AG20443 (cell line): ENCODE results near the gene CLDN5.
"Not testable (repeated sequence)": the region's sequence is repeated elsewhere in the genome, so short reads cannot be mapped to it uniquely, and the experiment has no call there.

Experiments
- DNase-seq: peaks from one replicate; pipeline ENCODE4 v3.0.0; 2012; ENCODE audit warnings: low spot score, mixed read lengths

The CLDN5 gene

DNA sequence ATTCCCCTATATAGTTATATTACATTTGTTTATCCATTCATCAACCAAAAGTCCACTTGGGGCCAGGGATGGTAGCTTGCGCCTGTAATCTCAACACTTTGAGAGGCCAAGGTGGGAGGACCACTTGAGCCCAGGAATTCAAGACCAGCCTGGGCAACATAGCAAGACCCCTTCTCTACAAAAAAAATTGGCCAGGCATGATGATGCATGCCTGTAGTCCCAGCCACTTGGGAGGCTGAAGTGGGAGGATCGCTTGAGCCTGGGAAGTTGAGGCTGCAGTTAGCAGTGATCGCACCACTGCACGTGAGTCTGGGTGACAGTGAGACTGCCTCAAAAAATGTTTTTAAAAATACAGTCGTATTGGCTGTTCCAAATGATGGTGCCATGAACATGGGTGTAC, 24.2 kb upstream of the CLDN5 start:
- not testable (repeated sequence) for DNase-seq

DNA sequence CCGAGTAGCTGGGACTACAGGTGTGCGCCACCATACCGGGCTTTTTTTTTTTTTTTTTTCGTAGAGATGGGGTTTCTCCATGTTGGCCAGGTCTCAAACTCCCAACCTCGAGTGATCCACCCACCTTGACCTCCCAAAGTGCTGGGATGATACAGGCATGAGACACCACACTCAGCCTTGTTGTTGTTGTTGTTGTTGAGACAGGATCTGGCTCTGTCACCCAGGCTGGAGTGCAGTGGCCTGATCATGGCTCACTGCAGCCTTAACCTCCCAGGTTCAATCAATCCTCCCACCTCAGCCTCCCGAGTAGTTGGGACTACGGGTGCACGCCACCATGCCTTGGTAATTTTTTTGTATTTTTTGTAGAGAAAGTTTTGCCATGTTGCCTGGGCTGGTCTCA, 23.4 kb upstream of the CLDN5 start:
- DNase-seq, result no peak

DNA sequence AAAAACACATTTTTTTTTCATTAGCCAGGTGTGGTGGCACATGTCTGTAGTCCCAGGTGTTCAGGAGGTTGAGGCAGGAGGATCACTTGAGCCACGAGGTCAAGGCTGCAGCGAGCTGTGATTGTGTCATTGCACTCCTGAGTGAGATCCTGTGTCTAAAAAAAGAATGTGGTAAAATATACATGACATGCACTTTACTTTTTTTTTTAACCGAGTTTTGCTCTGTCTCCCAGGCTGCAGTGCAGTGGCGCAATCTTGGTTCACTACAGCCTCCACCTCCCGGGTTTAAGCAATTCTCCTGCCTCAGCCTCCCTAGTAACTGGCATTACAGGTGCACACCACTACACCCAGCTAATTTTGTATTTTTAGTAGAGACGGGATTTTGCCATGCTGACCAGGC, 22.5 kb upstream of the CLDN5 start:
- DNase-seq, result no peak

DNA sequence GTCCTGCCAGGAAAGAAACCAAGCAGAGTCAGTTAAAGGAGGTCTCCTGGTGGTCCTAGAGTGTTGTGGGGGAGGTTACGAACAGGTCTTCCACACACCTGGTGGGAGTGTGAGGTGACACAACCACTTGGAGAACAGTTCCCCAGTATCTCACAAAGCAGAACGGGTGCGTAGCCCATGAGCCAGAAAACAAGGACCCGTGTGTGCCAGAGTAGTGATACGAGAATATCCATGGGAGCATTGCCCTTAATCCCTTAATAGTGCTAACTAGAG, 21.7 kb upstream of the CLDN5 start:
- no peak for DNase-seq

DNA sequence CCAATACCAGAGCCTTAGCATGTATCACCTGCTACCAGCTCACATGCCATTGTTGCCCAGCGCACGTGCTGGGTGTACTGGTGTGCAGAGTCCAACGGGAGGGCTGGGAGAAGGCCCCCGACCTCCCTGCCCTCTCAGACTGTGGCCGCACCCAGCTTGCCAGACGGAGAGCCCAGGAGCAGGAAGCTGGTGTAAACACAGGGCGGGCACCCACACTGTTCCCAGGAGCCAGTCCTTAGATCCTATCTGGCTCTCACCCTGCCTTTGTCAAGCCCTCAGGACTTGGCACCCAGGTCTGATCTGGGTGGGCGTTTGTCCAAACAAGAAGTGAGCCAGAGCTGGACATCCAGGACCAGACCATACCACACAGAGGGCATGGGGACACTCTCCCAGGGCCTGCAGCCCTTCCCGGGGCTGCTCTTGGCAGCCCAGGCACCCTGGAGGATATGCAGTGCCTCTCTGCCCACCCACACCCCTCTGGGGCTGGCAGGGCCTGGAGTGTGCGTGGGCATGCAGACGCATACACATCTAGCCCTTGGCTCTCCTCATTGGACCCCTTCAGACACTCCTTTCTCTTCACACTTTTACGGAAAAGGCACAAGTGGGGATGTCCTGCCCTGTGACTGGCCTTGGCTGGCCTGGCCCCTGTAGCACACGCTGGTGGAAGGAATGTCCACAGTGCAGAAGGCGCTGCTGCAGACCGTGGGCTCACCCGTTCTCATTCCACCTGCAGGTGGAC, 19.9 kb upstream of the CLDN5 start:
- DNase-seq, result peak; percentile 5

DNA sequence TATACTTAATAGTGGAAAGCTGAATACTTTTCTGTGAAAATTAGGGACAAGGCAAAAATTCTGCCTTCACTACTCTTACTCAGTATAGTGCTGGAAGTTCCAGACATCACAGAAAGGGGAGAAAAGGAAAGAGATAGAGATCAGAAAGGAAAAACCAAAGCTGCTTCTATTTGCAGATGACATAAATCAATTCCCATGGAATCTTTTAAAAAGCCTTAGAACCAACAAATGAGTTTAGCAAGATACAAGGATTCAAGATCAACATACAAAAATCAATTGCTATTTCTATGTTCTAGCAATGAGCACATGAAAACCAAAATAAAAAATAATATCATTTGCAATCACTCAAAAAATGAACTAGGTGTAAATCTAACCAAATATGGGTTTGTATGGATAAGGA, 16.2 kb upstream of the CLDN5 start:
- DNase-seq, result no peak

DNA sequence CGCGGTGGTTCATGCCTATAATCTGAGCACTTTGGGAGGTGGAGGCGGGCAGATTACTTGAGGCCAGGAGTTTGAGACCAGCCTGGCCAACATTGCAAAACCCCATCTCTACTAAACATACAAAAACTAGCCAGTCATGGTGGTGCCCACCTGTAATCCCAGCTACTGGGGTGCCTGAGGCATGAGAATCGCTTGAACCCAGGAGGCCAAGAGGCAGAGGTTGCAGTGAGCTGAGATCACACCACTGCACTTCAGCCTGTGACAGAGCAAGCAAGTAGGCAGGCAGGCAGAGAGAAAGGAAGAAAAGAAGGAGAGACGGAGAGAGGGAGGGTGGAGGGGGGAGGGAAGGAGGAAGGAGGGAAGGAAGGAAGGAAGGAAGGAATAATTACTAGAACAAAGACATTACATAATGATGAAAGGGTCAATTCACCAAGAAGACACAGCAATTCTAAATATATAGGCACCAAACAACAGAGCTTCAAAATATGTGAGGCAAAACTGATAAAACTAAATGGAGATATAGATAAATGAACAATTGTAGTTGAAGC, 13.8 kb upstream of the CLDN5 start:
- DNase-seq, result no peak

DNA sequence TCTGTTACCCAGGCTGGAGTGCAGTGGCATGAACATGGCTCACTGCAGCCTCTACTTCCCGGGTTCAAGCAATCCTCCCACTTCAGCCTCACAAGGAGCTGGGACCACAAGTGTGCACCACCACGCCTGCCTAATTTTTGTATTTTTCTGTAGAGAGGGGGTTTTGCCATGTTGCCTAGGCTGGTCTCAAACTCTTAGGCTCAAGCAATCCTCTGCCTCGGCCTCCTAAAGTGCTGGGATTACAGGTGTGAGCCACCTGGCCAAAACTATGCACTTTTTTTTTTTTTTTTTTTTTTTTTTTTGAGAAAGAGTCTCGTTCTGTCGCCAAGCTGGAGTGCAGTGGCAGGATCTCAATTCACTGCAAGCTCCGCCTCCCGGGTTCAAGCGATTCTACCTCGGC, 12.4 kb upstream of the CLDN5 start:
- no peak for DNase-seq

DNA sequence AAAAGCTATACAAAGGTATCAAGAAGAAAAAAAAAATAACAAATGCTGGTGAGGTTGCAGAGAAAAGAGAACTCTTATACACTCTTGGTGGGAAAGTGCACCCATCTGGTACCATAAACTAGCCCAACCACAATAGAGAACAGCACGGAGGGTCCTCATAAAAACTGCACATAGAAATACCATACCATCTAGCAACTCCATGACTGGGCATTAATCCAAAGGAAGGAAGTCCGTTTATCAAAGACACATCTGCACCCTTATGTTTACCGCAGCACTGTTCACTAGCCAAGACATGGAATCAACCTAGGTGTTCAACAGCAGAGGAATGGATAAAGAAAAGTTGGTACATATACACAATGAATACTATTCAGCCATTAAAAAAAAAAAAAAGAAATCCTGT, 10.8 kb upstream of the CLDN5 start:
- no peak for DNase-seq

DNA sequence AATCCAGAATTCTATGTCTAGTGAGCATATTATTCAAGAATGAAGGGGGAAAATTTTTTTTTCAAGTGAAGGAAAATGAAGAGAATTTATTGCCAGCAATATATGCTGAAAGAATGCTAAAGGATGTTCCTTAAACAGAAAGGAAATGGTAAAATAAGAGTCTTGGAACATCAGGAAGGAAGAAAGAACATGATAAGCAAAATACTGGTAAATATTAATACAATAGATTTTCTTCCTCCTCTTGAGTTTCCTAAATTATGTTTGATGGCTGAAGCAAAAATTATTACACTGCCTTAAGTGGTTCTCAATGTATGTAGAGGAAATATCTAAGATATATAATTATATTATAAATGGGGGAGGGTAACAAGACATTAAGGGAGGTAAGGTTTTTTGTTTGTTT, 9.6 kb upstream of the CLDN5 start:
- DNase-seq, result no peak

DNA sequence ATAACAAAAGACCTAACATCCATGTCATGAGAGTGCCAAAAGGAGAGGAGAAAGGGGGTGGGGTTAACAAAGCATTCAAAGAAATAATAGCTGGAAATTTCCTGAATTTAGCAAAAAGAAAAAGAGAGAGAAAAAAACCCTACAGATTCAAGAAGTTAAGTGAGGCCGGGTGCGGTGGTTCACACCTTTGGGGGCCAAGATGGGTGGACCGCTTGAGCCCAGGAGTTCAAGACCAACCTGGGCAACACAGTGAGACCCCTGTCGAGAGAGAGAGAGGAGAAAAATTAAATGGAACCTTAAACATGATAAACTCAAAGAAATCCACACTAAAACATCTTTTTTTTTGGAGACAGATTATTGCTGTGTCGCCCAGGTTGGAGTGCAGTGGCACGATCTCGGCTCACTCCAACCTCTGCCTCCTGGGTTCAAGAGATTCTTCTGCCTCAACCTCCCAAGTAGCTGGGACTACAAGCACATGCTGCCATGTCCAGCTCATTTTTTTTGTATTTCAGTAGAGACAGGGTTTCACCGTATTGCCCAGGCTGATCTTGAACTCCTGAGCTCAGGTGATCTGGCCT, 8.9 kb upstream of the CLDN5 start:
- no peak for DNase-seq

DNA sequence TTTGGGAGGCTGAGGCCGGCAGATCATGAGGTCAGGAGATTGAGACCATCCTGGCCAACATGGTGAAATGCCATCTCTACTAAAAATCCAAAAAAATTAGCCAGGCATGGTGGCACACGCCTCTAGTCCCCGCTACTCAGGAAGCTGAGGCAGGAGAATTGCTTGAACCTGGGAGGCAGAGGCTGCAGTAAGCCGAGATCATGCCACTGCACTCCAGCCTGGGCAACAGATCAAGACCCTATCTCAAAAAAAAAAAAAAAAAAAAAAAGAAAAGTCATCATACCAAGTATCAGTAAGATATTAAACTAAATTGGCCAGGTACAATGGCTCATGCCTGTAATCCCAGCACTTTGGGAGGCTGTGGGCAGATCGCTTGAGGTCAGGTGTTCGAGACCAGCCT, 7.1 kb upstream of the CLDN5 start:
- not testable (repeated sequence) for DNase-seq

DNA sequence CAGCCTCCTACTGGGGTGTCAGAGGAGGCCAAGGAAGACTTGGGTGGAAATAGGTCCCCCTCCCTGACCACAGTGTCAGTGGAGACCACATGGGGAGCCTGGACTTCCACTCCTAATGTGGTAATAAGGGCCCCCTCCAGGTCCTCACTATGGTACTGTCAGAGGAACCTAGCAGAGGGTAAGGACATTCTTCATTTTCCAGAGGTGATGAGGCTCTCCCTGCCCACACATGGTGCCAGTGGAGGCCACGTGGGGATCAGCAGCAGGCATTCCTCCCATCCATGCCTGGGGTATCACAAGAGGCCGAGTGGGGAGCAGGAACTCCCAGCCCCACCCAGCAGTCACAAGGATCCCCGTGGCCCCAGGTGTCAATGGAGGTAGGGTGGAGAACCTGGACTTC, 6.5 kb upstream of the CLDN5 start:
- DNase-seq, result no peak

DNA sequence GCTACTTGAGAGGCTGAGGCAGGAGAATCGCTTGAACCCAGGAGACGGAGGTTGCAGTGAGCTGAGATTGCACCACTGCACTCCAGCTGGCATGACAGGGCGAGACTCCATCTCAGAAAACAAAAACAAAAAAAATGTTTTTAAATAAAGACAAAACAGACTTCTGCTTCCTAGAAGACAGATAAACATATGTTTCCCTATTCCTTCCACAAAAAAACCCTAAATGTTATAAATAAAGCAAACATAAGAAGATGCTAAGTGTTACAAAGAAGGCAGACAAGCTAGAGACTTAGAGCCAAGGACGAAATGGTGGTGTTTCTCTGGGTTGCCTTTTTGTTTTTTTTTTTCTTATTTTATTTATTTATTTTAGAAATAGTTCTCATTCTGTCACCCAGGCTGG, 5.6 kb upstream of the CLDN5 start:
- no peak for DNase-seq

DNA sequence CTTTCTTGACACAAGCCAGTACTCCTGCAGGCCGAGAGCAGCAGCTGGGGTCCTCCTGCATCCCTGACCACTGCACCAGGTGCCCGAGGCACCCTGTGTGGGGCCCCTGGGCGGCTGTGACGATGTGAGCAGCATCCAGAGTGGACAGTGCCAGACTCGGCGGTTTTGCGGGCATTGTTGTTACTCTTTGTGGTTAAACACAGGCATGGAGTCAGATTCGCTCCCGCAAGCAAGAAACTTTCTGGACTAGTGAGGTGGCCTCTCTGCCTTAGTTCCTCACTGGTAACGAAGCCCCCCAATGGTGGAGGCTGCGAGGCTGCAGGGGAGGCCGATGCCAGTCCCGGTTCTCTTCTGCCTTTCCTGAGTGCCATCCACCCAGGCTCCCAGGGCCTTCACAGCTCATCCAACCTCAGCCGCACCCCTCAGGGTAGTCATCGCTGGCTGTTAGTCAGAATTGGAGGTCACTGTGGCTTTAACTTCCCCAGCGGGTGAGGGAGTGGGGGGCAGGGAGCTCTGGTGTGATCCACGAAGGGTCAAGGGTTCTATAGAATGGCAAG, 3.7 kb upstream of the CLDN5 start:
- peak; percentile 60 for DNase-seq

DNA sequence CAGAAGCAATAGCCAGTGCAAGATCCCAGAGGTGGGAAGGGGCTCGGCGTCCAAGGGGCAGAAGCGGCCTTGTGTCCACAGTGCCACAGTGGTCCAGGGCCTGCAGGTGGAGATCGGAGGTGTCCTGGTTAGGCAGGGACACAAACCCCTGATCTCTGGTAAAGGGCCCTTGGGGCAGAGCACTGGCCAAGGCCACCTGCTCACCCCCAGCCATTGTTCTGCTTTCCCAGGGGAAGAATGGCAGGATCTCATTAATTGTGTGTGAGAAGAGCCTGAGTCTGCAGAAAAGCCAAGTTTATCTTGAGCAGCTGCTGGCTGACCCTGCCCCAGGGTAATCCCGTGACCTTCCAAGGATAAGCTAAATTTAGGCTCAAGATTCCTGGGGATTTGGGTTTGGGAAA, 3.1 kb upstream of the CLDN5 start:
- DNase-seq, result peak; percentile 4

DNA sequence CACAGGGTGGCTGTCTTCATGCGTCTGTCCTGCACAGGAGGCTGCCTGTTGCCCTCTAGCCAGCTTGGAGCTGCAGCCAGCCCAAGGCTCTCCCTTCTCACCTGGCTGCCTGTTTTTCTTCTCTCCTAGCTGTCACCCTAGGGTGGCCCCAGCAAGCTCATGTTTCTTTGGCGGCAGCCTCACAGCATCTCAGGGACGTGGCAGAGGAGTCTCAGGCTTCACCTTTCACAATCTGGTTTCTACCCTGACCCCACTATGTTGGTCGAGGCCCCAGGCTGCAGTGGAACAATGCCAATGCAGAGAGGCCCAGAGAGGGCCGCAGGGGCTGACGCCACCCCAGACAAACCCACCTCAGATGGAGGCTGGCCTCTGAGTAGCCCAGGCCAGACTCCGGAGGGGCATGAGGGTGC, 2.5 kb upstream of the CLDN5 start:
- DNase-seq, result peak; percentile 6

DNA sequence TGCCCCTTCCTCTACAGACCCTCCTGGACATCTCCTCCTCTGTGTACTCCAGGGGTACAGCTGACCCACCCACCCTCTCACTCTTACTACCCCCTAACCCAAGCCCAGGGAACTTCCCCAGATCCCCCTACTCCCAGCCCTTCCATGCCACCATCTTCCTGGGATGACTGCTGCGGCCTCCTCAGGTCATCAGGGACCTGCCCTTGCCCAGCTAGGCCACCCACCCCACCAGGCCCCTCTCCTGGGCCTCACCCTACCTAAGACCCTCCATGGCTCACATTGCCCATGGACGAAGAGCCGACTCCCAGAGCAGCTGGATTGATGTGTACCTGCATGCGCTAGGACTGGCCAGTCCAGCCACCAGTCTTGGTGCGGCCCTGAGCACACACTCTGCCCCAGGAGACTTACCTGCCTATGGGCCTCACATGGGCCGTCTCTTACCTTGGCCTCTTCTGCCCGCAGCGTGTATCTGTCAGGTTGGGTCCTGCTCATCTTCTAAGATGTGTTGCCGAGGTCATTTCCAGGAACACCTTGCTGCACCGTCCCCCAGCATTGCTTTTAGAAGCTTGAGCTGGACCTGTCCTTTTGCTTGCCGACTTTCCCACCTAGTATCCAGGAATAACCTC, 2.0 kb upstream of the CLDN5 start:
- peak; percentile 6 for DNase-seq

DNA sequence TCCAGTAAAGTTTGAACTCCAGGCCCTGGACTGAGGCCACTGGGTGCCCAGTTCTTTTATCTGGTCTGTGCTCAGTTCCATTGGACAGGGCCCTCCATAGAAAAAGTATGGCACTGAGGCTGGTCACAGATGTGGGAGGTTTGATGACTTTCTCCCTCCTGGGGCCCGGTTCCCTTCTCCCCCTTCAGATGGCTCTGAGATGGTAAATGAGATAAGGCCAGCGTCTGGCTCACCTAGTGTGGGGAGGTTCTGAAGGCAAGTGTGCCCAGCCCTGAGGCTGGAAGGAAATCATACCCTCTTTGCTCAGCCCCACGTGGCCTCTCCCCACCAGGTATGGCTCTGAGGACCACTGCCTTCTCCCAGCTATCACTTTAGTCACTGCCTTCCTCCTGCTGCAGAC, 1.5 kb upstream of the CLDN5 start:
- DNase-seq, result peak; percentile 9

DNA sequence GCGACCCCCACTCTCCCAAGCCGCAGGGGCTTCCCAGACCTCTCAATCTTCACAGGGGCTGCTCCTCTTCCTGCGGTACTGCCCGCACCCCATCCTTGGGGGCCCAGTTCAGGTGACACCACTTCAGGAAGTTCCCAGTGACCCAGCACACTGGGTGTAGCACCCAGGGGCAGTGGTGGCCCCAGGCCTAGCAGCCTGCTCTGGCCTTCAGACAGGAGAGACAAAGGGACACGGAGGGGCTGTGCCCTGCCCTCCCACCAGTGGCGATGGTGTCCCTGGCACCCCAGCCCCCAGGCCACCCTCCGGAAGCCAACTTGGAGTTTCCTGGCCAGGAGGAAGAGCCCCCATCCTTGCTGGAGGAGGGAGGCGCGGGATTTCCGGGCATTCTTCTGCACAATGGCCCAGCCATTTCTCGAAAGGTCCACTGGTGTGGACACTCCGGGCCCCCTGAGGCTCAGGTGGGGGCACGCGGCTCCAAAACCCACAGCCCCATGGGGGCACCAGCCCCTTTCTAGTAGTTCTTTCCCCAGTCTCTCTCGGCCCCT, 978 bp upstream of the CLDN5 start:
- DNase-seq, result peak; percentile 9

DNA sequence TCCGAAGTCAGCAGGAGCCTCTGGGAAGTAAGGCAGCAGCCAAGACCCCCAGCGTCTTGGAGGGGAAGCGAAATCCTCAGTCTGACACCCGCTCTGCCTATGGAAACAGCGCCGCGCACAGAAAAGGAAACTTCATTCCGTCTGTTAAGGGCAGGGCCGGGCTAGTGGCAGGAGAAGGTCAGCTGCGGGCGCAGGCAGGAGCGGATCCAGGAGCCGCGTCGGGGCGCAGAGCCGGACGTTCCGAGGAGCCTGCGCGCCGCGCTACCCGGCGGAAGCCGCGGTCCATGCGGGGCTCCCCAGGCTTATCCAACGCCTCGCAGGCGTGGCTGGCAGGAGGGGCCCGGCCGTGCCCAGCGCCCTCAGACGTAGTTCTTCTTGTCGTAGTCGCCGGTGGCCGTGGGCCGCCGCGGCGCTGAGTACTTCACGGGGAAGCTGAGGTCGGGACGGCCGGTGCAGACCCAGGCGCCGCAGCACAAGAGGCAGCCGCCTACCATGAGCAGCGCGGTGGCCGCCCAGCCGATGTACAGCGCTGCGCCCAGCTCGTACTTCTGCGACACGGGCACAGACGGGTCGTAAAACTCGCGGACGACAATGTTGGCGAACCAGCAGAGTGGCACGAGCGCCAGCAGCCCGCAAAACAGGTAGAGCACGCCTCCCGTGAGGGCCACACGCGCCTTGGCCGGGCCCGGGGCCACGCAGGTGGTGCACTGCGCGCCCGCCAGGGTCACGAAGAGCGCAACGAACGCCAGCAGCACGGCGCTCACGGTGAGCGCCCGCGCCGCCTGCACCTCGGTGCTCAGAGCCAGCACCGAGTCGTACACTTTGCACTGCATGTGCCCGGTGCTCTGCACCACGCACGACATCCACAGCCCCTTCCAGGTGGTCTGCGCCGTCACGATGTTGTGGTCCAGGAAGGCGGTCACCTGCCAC, 705 bp downstream of the CLDN5 start:
- peak; percentile 61 for DNase-seq

DNA sequence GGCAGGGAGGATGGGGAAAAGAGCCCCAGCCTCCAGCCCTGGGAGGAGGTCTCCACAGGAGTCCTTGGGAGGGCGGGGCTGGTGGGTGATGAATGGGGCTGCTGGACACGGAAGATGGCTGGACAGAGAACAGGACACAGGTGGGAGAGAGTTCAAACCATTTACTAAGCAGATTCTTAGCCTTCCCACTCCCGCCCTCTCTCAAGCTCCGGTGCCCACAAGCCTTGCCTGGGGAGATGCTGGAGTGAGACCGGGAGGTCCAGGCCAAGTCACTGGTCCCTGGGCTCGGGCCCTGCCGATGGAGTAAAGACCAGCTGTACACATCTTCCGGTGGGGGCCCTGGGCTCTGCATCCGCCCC, 1.4 kb downstream of the CLDN5 start:
- peak; percentile 16 for DNase-seq
